Spleen (tissue), 7 donors: Measurements from ENCODE around the gene VANGL1.

Experiments used
- CTCF ChIP-seq, 11 experiments: fragments of 200-600 bp in 7 of 11; fragments of 450-650 bp in 4 of 11; sonication (generic) in 4 of 11; IDR thresholded peaks in 8 of 11; conservative IDR thresholded peaks in 3 of 11; 1 replicate in 7 of 11; 2 replicates in 4 of 11; pipeline versions ENCODE4 v1.4.0 to v1.8.0; 2016 to 2021; ENCODE audit warnings: antibody characterized with exemption in 11 of 11, inconsistent platforms in 4 of 11, mild to moderate bottlenecking in 1 of 11
- POLR2A ChIP-seq, 3 donors: fragments of 450-650 bp; IDR thresholded peaks; one replicate each; pipeline ENCODE4 v1.5.1; 2017; ENCODE audit warnings: antibody characterized with exemption in 3 of 3, mild to moderate bottlenecking in 1 of 3
- POLR2AphosphoS5 ChIP-seq, 3 donors: sonication (generic); formaldehyde crosslinking; IDR thresholded peaks; one replicate each; pipeline ENCODE4 v1.5.1; 2017; ENCODE audit warnings: antibody characterized with exemption in 3 of 3
- donor health status: DM: no; HTN: no; CAD: no; lungs with moderate emphysema.
- donor health status: DM: no; HTN: no; CAD: no.
- donor health status: DM: no; HTN: no; CAD: no.

DNA sequence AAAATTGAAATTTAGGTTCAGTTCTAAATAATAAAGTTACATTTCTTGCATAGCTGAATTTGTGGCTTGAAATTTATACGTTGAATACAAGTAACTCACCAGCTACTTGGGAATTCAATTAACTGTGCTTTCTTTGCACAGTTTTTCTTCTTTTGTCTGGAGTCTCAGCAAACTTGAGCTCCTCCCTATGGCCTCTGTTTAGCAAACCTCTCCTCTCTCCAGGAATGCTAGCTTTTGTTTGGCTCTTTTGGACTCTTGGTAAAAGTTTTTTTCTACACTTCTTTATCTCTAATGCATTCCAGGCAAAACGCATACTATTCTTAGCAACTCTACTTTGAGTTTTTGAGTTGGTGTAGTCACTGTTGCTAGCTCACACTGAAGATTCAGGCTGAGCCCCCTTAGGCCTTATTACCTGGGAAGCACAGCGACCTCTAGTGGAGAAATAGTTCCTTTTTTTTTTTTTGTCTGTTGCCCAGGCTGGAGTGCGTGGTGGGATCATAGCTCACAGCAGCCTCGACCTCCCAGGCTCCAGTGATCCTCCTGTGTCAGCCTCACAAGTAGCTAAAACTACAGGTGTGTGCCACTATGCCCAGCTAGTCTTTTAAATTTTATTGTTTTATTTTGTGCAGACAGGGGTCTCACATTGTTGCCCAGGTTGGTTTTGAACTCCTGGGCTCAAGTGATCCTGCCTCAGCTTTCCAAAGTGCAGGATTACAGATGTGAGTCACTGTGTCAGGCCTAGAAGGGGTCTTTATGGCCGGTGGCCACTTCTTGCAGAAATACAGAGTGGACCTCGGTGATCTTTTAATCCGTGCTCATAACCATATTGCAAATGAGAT is 65.0 kb downstream of the VANGL1 start:
- TF ChIP-seq CTCF (IDR thresholded peaks at IDR 0.05 in 8 of 11, conservative IDR thresholded peaks at IDR 0.05 in 3 of 11) (peak in 9 of 11 experiments; percentile 11 to 60 (median 51)), POLR2AphosphoS5 (IDR thresholded peaks at IDR 0.05) (no peak), POLR2A (IDR thresholded peaks at IDR 0.05) (no peak)
